ENCODE measurements around the gene MAP4K4. TPM values are rescaled to one million over a fixed set of nuclear protein-coding genes. Genes with fewer than 3 reads are reported as not detected.
A peak's percentile ranks its signal among the peaks of the same experiment; 100 is the strongest.

MAP4K4 gene
- total RNA-seq, 1 experiment from 2014 or later: 133 TPM

DNA sequence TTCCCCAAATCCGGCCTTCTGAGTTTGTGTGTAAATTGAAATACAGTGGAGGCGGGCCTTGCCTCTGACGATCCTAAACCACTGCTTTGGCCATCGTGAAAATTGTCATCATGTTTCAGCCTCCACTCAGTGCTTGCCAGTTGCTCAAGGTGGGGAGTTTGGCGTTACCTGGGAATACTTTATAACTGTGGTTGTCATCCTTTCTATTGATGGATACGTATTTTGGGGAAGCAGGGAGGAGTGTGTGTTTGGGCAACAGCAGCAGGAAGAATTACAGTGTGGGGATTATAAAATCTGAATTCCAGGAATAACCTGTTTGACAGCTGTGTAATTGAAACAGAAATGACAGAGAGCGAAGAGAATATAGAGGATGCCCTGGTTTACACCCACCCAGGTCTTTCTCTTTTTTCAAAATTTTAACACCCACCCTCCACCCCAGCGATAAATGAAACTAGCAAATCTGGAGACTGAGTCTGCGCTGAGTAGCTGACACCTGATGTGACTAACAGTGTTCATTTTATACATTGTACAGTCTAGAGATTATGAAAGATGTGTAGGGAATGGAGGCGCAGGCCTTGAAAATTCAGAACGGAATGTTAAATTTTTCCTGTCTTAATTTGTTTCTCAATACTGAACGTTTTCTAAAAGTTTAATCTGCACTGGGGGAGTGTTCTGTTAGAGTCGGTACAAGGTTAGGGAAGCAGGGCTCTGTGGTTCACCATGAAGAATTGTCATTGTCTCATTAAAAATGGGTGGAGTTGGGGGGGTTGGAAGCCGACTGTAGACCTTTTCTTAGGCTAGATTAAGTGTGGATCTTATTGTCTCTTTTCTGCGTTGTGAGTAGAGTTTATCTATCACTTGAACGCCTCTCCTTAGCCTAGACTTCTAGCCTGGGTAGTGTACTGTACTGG lies 1.6 kb downstream of the MAP4K4 start:
- Histone ChIP-seq H3F3A (ENCODE audit: low read length, unreplicated experiment) (no peaks in the 10 kb centered on the region), H3K27ac (ENCODE audit: low read length) (peak overlapping the region; percentile 29), H3K36me3 (ENCODE audit: low read depth, low read length) (peaks cover 20% of the 10 kb centered on the region), H3K79me2 (ENCODE audit: low read length) (peaks cover 60% of the 10 kb centered on the region), H3K9ac (ENCODE audit: low read length) (peak overlapping the region; percentile 83), H3K27me3 (ENCODE audit: low read length) (no peaks in the 10 kb centered on the region), H3K9me2 (replicated peaks; ENCODE audit: low read length) (no peaks in the 10 kb centered on the region), H3K4me3 (ENCODE audit: low read length) (peak overlapping the region; percentile 96), H4K20me1 (ENCODE audit: low read length) (peaks cover 47% of the 10 kb centered on the region), H3K4me2 (ENCODE audit: low read length) (peak overlapping the region; percentile 90), H3K4me1 (ENCODE audit: insufficient read depth, low read length) (peaks cover 17% of the 10 kb centered on the region), H3K9me3 (ENCODE audit: low read length) (no peaks in the 10 kb centered on the region), H2AFZ (ENCODE audit: low read length) (0 out of 2 replicates have a peak overlapping the region, but pooled peaks have one; percentile 5)
- TF ChIP-seq, protein P1, sequence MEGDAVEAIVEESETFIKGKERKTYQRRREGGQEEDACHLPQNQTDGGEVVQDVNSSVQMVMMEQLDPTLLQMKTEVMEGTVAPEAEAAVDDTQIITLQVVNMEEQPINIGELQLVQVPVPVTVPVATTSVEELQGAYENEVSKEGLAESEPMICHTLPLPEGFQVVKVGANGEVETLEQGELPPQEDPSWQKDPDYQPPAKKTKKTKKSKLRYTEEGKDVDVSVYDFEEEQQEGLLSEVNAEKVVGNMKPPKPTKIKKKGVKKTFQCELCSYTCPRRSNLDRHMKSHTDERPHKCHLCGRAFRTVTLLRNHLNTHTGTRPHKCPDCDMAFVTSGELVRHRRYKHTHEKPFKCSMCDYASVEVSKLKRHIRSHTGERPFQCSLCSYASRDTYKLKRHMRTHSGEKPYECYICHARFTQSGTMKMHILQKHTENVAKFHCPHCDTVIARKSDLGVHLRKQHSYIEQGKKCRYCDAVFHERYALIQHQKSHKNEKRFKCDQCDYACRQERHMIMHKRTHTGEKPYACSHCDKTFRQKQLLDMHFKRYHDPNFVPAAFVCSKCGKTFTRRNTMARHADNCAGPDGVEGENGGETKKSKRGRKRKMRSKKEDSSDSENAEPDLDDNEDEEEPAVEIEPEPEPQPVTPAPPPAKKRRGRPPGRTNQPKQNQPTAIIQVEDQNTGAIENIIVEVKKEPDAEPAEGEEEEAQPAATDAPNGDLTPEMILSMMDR (conservative IDR thresholded peaks at IDR 0.05; ENCODE audit: low read depth, low read length): no peak
- TF ChIP-seq EZH2phosphoT487 (IDR thresholded peaks at IDR 0.05; ENCODE audit: borderline replicate concordance, low read length): no peak
- no peak for TF ChIP-seq EZH2 (IDR thresholded peaks at IDR 0.05; ENCODE audit: low read length, unreplicated experiment)
- POLR2A ChIA-PET (ENCODE audit: unreplicated experiment): interaction anchor here (0.8 to 2.2 kb wide), 2 partner anchors 60 to 182 kb away, joined by 9 to 18 read pairs; no protein-coding TSS in a partner anchor
- TSS peak; percentile 49 for BruUV-seq (replicated peaks)
- ATAC-seq (peak; percentile 1; the same call in 1 of the 2 replicates), DNase-seq (peak; percentile 52)
- CTCF ChIA-PET: no interaction called here
- intact Hi-C loops (cut with micrococcal nuclease): loop anchor here (2.0 to 5.0 kb wide), 3 partner anchors 124 to 357 kb away; partner anchors contain the start of gene CREG2

DNA sequence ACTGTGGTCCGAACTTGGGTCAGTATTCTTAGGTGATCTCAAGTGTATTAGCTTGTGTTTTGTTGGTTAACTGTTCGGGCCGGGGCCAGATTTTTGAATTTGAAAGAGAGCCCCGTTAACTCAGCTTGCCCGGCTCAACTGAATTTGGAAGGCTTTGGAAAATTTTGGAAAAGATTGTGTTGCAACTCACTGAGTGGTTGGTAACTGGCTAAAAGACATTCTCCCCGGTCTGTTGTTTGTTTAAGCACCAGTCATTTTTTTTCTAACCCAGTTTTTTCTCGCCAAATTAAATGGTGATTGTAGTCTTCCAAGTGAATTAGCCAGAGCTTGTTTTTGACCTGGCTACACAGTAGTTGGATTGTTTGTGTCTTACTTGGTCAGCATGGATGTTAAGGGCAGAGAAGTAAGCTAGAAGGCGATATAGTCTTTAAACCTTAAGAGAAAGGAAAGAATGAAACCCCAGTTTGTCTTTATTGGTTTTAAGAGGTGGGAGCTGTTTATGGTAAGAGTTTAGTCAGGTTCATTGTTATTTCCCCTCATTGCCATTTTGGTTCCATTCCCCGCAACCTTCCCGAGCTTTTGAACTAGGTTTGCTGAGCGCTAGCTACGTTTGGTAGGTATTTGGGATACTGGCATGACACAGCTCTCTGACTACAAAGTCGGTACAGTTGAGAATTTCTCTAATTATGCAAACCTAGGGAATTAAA lies 2.4 kb downstream of the MAP4K4 start:
- peaks cover 67% of the 10 kb centered on the region for H3K79me2 ChIP-seq (ENCODE audit: low read length)
- no peak overlapping the region for H2AFZ ChIP-seq (ENCODE audit: low read length)
- H3K27me3 ChIP-seq (ENCODE audit: low read length): no peaks in the 10 kb centered on the region
- ChIA-PET POLR2A (ENCODE audit: unreplicated experiment) (interaction anchor here (0.5 to 0.8 kb wide), 7 partner anchors 18 to 128 kb away, joined by 4 to 18 read pairs (median 6); no protein-coding TSS in a partner anchor), CTCF (no interaction called here)
- ATAC-seq (no peak), DNase-seq (peak; percentile 32)
- no TSS peak for BruUV-seq (replicated peaks)
- H3K4me2 ChIP-seq (ENCODE audit: low read length): peak overlapping the region; percentile 90
- intact Hi-C loops (cut with micrococcal nuclease): loop anchor here (2.0 to 5.0 kb wide), 4 partner anchors 37 to 358 kb away; partner anchors contain the start of gene CREG2
- H3K9me2 ChIP-seq (replicated peaks; ENCODE audit: low read length): no peaks in the 10 kb centered on the region
- peak overlapping the region; percentile 96 for H3K4me3 ChIP-seq (ENCODE audit: low read length)
- peaks cover 22% of the 10 kb centered on the region for H3K36me3 ChIP-seq (ENCODE audit: low read depth, low read length)
- H4K20me1 ChIP-seq (ENCODE audit: low read length): peaks cover 50% of the 10 kb centered on the region
- H3K9ac ChIP-seq (ENCODE audit: low read length): peak overlapping the region; percentile 83
- peaks cover 17% of the 10 kb centered on the region for H3K4me1 ChIP-seq (ENCODE audit: insufficient read depth, low read length)
- H3F3A ChIP-seq (ENCODE audit: low read length, unreplicated experiment): no peaks in the 10 kb centered on the region
- TF ChIP-seq EZH2phosphoT487 (IDR thresholded peaks at IDR 0.05; ENCODE audit: borderline replicate concordance, low read length) (no peak), EZH2 (IDR thresholded peaks at IDR 0.05; ENCODE audit: low read length, unreplicated experiment) (no peak)
- TF ChIP-seq, protein P1 (conservative IDR thresholded peaks at IDR 0.05; ENCODE audit: low read depth, low read length): no peak
- H3K9me3 ChIP-seq (ENCODE audit: low read length): no peaks in the 10 kb centered on the region
- peak overlapping the region; percentile 29 for H3K27ac ChIP-seq (ENCODE audit: low read length)

Measured in PC-3 (cell line).